NT2/D1 (cell line): ENCODE data around the gene GPR21.
A peak's percentile ranks its signal among the peaks of the same experiment; 100 is the strongest.

Experiments
- DNase-seq: peaks from one replicate; pipeline ENCODE4 v3.0.0-alpha.2; 2011; ENCODE audit warnings: low read depth, low spot score
- H3K27me3 ChIP-seq: 2 replicates; pipeline ENCODE4 v1.6.0; 2011; ENCODE audit warnings: mild to moderate bottlenecking; ENCODE audit not compliant: insufficient read length, insufficient read depth
- H3K36me3 ChIP-seq: 2 replicates; pipeline ENCODE4 v1.6.1; 2011; ENCODE audit warnings: mild to moderate bottlenecking, low read length, mixed read lengths; ENCODE audit not compliant: insufficient read depth, insufficient read length
- H3K4me1 ChIP-seq: 2 replicates; pipeline ENCODE4 v1.5.1; 2011; ENCODE audit not compliant: insufficient read depth, insufficient read length
- H3K4me3 ChIP-seq: 2 replicates; pipeline ENCODE4 v1.5.1; 2011; ENCODE audit warnings: low read depth; ENCODE audit not compliant: insufficient read length
- H3K9ac ChIP-seq: 2 replicates; pipeline ENCODE4 v1.6.0; 2011; ENCODE audit warnings: low read depth; ENCODE audit not compliant: insufficient read length
- H3K9me3 ChIP-seq: 2 replicates; pipeline ENCODE4 v1.5.1; 2011; ENCODE audit warnings: mild to moderate bottlenecking, low read length; ENCODE audit not compliant: insufficient read depth
- SUZ12 ChIP-seq: IDR thresholded peaks from 2 replicates; pipeline ENCODE4 v1.6.1; 2011; ENCODE audit not compliant: insufficient read length, insufficient read depth; ENCODE audit errors: extremely low read depth
- YY1 ChIP-seq: IDR thresholded peaks from 2 replicates; pipeline ENCODE4 v1.6.1; 2011; ENCODE audit not compliant: insufficient read length, insufficient read depth
- ZNF274 ChIP-seq: IDR thresholded peaks from 2 replicates; pipeline ENCODE4 v1.6.1; 2011; ENCODE audit warnings: mild to moderate bottlenecking, low read depth, low read length

The GPR21 gene

GRCh38 chr9:123073991-123074422, 40.5 kb downstream of the GPR21 start:
- Histone ChIP-seq H3K36me3 (peaks cover 36% of the 10 kb centered on the region), H3K4me1 (no peaks in the 10 kb centered on the region)
- no peak for DNase-seq

GRCh38 chr9:123074628-123075027, 41.2 kb downstream of the GPR21 start:
- no peak overlapping the region for H3K9ac ChIP-seq
- no peak overlapping the region for H3K4me3 ChIP-seq
- H3K4me1 ChIP-seq = no peaks in the 10 kb centered on the region
- H3K36me3 ChIP-seq = peaks cover 37% of the 10 kb centered on the region
- DNase-seq = no peak
- no peaks in the 10 kb centered on the region for H3K27me3 ChIP-seq
- no peak for TF ChIP-seq SUZ12
- TF ChIP-seq ZNF274 = no peak
- no peak for TF ChIP-seq YY1
- no peaks in the 10 kb centered on the region for H3K9me3 ChIP-seq

More at GRCh38 chr9:123073991-123074422, 40.5 kb downstream of the GPR21 start:
- H3K4me3 ChIP-seq = no peak overlapping the region
- no peaks in the 10 kb centered on the region for H3K27me3 ChIP-seq
- H3K9me3 ChIP-seq = no peaks in the 10 kb centered on the region
- H3K9ac ChIP-seq = no peak overlapping the region
- TF ChIP-seq ZNF274 = no peak
- no peak for TF ChIP-seq YY1
- no peak for TF ChIP-seq SUZ12

- Histone ChIP-seq H3K36me3 (peaks cover 53% of the 10 kb centered on the region), H3K9ac (no peak overlapping the region), H3K4me1 (no peaks in the 10 kb centered on the region), H3K9me3 (no peaks in the 10 kb centered on the region), H3K4me3 (no peak overlapping the region), H3K27me3 (no peaks in the 10 kb centered on the region)
- DNase-seq = no peak
- no peak for TF ChIP-seq YY1
- no peak for TF ChIP-seq SUZ12
- no peak for TF ChIP-seq ZNF274
These were observed 47.0 kb downstream of the GPR21 start for GRCh38 chr9:123080444-123080843.

- Histone ChIP-seq H3K4me3 (no peak overlapping the region), H3K27me3 (no peaks in the 10 kb centered on the region), H3K36me3 (peaks cover 47% of the 10 kb centered on the region), H3K9me3 (no peaks in the 10 kb centered on the region), H3K9ac (no peak overlapping the region), H3K4me1 (no peaks in the 10 kb centered on the region)
- no peak for TF ChIP-seq SUZ12
- TF ChIP-seq YY1 = no peak
- TF ChIP-seq ZNF274 = no peak
- peak; percentile 36 for DNase-seq
These were observed 48.4 kb downstream of the GPR21 start for GRCh38 chr9:123081824-123082223.

GRCh38 chr9:123083680-123084079, 50.2 kb downstream of the GPR21 start:
- Histone ChIP-seq H3K9me3 (no peaks in the 10 kb centered on the region), H3K36me3 (peaks cover 43% of the 10 kb centered on the region), H3K9ac (no peak overlapping the region), H3K4me3 (no peak overlapping the region), H3K4me1 (no peaks in the 10 kb centered on the region), H3K27me3 (no peaks in the 10 kb centered on the region)
- TF ChIP-seq SUZ12 = no peak
- TF ChIP-seq ZNF274 = no peak
- no peak for TF ChIP-seq YY1
- DNase-seq = no peak

- no peak for TF ChIP-seq YY1
- H3K9me3 ChIP-seq = no peaks in the 10 kb centered on the region
- H3K4me3 ChIP-seq = no peak overlapping the region
- no peak for DNase-seq
- no peak overlapping the region for H3K9ac ChIP-seq
- H3K36me3 ChIP-seq = peaks cover 46% of the 10 kb centered on the region
- no peaks in the 10 kb centered on the region for H3K4me1 ChIP-seq
- no peaks in the 10 kb centered on the region for H3K27me3 ChIP-seq
These were observed 50.8 kb downstream of the GPR21 start for GRCh38 chr9:123084256-123084655.
